RCC 7860 (cell line): ENCODE data around the gene HES2.
"Not testable (repeated sequence)": the region's sequence is repeated elsewhere in the genome, so short reads cannot be mapped to it uniquely, and the experiment has no call there.

ENCODE experiments used
- DNase-seq: peaks from one replicate; pipeline ENCODE4 v3.0.0-alpha.2; 2015; ENCODE audit warnings: low spot score
- FAIRE-seq: peaks from 2 replicates; lab custom pipeline; 2012; peaks lifted over from hg19 to GRCh38; lab: Jason Lieb, UNC

Gene HES2

DNA sequence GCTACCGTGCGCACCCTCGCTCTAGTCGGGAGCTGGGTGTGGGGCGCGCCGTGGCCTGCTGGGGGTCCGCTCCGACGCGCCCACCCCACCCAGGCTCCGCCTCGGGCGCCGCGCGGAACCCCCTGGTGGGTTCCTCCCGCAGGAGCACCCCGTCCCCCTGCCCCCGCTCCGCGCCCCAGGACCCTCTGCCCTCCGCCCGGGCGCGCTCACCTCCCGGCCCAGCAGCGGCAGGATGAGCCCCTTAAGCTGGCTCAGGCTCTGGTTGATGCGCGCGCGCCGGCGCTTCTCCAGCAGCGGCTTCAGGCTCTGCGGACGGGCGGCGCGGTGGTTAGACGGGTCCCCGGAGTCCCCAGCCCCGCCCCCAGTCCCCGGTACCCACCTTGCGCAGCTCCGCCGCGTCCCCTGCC is 319 bp downstream of the HES2 start:
- DNase-seq (no peak), FAIRE-seq (no peak)

DNA sequence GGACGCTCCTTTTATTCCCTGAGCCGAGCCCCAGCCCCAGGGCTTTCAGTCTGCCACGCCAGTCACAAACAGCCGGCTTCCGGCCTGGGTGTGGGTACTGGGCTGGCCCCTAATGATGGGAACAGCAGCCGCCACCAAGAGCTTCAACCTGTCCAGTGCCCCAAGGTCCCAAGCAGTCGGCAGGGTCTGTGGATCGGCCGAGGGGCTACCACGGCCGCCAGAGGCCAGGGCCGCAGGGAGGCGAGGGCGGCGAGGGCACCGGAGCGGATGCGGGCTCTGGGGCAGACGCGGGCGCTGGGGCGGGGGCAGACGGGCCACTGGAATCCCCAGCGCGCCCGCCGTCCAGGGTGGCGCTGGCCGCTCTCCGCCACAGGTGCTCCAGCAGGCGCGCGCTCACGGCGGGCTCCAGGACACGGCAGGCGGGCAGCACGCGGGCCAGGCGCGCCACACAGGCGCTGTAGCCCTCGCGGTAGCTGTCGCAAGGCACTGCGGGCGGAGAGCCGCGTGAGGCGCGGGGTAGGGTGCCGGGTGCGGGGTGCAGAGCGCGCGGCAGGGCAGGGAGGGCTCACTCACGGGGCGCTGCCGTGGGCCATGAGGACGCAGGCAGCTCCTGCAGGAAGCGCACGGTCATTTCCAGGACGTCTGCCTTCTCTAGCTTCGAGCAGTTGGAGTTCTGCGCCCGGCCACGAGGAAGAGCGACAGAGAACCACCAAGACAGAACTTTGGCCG is 887 bp downstream of the HES2 start:
- DNase-seq = no peak
- FAIRE-seq = no peak

DNA sequence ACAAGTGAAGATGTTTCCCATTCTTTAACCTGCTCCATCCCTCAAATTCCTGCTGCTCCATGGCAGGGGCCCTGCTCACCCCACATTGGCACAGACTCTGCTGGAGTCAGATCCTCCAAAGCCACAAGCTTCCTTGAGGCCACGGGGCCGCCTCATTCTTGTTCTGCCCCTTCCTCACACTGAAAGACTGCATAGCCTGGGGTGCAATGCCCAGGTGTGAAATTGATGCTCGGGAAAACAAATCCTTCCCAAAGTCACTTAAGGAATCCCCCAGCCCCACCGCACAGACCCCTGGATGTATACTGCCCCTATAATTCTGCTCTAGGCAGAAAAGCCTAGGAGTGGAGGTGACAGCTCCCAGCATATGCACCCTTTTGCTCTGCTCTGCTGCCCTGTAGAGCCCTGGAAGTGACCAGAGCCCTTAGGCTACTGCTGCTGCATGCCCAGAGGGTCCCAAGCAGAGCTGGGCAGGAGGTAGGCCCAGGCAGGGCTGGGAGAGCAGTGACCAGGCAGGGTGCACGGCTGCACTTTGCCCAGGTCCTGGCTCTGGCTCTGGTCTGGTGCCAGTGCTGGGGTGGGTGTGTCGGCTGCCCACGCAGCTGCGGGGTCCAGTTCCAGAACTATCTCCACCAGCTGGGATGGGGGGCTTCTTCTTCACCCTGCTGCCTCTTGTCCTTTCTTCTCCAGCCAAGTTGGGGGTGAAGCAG is 1.6 kb downstream of the HES2 start:
- FAIRE-seq = no peak

DNA sequence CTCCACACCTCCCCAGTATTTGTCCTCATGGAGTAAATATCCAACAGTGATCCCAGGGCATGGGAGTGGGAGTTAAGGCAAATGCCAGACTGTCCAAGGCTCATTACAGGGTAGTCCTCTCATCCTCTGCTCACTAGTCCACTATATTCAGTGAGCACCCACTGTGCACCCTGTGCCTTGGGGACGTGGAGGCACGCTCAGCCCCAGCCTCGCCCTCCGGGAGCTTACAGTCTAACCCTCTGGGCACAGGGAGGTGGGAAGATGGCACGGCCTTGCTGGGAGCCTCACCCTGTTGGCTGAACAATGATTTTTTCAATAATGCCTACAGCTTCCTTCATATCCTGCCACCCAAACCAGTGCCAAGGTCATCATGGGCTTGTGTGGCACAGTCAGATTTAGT is 2.8 kb downstream of the HES2 start:
- FAIRE-seq = no peak
- DNase-seq = no peak

More for the DNA sequence above, 1.6 kb downstream of the HES2 start:
- no peak for DNase-seq

DNA sequence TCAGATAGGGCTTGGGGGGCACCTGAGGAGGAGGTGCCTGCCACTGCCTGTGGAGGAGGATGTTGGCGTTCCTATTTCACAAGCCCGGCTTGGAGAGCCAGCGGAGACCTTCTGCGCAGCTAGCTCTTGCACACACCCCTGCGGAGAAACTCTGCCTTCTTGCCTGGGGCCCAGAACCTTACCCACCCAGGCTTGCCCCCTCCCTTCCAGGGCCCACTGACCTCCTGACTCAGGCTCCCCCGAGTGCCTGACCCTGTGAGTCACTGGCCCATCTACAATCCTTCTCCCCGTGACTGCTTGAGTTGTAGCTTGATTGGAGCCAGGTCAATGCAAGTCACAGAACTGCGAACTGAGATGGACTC is 3.4 kb downstream of the HES2 start:
- DNase-seq (no peak), FAIRE-seq (no peak)

DNA sequence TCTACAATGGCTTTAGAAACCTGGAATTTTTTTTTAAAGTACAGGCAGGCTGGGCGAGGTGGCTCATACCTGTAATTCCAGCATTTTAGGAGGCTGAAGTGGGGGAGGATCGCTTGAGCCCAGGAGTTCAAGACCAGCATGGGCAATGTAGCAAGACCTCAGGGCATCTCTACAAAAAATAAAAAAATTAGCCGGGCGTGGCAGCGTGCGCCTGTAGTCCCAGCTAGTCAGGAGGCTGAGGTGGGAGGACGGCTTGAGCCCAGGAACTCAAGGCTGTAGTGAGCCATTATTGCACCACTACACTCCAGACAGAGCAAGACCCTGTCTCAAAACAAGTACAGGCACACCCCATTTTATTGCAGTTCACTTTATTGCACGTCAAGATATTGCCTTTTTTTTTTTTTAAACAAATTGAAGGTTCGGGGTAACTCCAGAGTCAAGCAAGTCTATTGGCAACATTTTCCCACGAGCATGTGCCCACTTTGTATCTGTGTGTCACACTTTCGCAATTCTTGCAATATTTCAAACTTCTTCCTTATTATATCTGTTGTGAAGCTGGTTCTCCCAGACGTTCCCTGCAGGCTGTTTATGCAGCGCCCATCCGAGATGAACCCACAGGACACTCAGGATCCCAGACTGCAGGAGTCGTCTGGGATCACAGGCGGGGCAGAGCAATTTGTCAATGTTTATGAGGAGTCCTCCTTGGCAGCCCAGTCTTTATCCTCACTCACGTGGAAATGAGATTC is 4.7 kb downstream of the HES2 start:
- FAIRE-seq (no peak), DNase-seq (no peak)

DNA sequence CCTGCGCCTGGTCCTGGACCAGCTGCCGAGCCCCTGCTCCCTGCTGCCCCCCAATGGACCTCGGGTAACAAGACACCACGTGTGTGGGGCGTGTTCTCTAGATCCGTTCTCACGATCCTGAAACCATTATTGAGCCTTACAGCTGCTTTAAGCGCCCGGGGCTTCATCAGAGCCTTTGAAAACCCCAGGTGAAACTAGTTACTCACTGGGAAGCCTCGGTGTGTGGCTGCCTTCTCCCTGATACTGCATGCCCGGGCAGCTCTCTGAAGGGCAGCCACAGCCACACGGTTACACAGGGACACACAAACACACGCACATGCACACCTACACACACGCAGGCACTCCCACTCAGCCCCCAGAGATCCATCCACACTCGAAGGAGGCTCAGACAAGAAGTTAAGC is 5.3 kb downstream of the HES2 start:
- FAIRE-seq (no peak), DNase-seq (peak; percentile 17)

DNA sequence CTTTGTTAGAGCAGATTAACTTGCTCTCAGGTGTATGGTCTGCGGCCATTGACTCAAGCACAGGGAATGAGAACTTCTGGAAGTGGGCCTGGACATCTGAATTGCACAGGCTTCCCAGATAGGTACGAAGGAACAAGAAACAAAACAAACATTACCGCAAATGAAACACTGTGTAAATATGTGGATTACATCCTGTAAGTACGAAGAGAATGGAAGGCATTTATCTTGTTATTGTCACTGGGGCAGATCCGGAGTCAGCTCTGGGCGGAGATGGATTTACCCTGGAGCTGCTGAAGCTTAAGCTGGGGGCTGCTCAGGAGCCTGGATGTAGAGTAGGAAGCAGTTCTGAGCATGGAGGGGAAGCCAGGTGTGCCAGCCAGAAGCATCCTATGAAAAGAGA is 6.8 kb downstream of the HES2 start:
- FAIRE-seq (no peak), DNase-seq (no peak)

DNA sequence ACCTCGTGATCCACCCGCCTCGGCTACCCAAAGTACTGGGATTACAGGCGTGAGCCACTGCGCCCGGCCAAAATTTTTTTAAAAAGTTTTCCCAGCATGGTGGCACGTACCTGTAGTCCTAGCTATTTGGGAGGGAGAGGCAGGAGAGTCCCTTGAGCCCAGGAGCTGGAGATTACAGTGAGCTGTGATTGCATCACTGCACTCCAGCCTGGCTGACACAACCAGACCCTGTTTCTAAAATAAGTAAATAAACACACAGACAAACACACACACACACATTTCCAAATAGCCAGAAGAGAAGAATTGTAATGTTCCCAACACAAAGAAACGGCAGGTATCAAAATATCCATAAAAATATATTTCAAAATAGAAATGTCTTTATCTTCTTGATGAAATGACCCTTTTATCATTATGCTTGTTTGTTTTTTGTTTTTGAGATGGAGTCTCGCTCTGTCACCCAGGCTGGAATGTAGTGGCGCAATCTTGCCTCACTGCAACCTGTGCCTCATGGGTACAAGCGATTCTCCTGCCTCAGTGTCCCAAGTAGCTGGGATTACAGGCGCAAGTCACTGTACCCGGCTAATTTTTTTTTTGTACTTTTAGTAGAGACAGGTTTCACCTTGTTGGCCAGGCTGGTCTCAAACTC is 9.3 kb downstream of the HES2 start:
- FAIRE-seq (no peak), DNase-seq (no peak)

DNA sequence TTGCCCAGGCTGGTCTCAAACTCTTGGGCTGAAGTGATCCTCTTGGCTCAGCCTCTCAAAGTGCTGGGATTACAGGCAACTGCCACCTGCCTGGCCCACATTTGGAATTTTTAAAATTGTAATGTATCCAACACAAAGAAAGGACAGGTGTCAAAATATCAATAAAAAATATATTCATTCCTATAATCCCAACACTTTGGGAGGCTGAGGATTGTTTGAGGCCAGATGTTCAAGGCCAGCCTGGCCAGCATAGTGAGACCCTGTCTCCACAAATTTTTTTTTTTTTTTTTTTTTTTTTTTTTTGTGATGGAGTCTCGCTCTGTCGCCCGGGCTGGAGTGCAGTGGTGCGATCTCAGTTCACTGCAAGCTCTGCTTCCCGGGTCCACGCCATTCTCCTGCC is 10.0 kb downstream of the HES2 start:
- no peak for FAIRE-seq
- no peak for DNase-seq

DNA sequence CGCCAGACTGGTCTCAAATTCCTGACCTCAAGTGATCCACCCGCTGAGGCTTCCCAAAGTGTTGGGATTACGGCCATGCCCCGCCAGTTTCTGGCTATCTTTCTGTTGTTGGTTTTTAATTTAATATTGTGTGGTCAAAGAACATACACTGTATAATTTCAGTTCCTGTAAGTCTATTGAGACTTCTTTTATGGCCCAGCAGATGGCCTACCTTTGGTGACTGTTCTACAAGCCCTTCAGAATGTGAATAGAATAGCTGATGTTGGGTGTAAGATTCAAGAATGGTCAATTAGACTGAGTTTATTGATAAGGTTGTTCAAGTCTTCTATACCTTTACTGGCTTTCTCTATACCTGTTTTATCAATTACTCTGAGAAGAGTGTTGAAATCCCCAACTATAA is 10.7 kb downstream of the HES2 start:
- DNase-seq = no peak
- FAIRE-seq = no peak

DNA sequence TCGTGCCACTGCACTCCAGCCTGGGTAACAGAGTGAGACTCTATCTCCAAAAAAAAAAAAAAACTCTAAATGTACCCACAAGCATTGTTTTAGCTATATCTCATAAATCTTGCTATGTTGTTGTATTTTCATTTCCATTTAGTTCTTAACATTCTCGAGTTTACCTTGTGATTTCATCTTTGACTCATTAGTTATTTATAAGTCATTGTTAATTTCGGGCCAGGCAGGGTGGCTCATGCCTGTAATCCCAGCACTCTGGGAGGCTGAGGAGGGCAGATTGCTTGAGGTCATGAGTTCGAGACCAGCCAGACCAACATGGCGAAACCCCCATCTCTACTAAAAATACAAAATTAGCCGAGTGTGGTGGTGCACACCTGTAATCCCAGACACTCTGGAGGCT is 11.7 kb downstream of the HES2 start:
- DNase-seq (no peak), FAIRE-seq (no peak)

DNA sequence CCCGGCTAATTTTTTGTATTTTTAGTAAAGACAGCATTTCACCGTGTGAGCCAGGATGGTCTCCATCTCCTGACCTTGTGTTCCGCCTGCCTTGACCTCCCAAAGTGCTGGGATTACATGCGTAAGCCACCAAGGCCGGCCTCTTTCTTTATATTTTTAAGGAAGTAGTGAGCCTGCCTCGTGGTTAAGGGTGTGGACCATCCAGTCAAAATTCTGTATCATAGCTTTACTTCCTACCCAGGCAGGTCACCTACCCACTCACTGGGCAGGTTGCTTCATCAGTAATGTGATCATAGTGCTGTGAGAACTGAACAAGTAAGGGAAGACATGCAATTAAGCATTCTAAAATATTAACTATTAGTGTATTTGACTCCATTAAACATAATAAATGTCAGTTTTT is 18.0 kb downstream of the HES2 start:
- no peak for DNase-seq
- no peak for FAIRE-seq

DNA sequence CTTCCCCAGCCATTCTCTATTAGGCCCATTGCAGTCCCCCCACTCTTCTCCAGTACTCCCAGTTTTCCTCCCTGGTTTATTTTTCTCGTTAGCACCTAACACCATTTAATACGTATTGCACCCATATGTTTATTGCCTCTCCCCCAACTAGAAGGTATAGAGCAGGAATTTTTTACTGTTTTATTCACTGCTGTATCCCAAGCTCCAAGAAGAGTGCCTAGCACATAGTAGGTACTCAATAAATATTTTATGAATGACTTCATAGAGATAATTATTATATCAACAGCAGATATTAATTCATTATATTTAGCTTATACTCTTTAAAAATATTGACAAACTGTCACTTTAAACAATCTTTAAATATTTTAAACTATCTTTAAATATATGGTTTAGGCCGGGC is 20.4 kb downstream of the HES2 start:
- no peak for FAIRE-seq
- DNase-seq = no peak

DNA sequence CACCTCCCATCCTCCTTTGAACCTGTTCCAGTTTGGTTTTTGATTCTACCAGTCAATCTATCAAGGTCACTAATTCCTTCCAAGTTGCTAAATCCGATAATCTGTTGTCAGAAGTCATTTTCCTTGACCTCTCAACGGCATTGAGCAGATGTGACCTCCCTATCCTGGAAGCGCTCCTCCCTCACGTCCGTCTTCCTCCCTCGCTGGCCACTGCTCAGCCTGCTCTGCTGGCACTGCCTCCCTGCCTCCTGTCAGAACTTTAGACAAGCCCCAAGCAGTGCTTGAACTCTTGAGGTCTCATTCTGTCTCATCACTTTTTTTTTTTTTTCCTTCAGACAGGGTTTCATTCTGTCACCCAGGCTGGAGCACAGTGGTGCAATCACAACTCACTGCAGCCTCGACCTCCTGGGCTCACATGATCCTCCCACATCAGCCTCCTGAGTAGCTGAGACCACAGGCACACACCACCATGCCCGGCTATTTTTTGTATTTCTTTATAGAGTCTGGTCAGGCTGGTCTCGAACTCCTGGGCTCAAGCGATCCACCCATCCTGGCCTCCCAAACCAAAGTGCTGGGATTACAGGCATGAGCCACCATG is 21.8 kb downstream of the HES2 start:
- FAIRE-seq = no peak
- no peak for DNase-seq

DNA sequence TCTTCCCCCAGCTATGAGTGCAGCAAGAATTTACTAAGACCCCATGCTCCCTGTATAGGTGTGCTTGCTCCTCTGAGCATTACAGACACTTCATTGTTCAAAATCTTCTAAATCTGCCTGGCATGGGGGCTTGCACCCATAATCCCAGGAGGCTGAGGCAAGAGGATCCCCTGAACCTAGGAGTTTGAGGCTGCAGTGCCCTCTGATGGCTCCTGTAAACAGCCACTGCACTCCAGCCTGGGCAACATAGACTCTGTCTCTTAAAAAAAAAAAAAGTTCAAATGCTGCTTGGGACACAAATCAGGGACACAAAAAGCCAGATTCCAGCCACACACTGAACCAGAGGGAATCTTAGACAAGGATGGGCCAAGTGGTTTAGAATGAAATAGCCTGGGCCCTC is 22.7 kb downstream of the HES2 start:
- DNase-seq (no peak), FAIRE-seq (no peak)

DNA sequence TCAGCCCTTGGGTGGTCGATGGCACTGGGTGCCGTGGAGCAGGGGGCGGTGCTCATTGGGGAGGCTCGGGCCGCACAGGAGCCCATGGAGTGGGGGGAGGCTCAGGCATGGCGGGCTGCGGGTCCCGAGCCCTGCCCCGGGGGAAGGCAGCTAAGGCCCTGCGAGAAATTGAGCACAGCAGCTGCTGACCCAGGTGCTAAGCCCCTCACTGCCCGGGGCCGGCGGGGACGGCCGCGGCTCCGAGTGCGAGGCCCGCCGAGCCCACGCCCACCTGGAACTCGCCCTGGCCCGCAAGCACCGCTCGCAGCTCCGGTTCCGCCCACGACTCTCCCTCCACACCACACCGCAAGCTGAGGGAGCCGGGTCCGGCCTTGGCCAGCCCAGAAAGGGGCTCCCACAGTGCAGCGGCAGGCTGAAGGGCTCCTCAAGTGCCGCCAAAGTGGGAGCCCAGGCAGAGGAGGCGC is 23.9 kb downstream of the HES2 start:
- not testable (repeated sequence) for DNase-seq, FAIRE-seq

DNA sequence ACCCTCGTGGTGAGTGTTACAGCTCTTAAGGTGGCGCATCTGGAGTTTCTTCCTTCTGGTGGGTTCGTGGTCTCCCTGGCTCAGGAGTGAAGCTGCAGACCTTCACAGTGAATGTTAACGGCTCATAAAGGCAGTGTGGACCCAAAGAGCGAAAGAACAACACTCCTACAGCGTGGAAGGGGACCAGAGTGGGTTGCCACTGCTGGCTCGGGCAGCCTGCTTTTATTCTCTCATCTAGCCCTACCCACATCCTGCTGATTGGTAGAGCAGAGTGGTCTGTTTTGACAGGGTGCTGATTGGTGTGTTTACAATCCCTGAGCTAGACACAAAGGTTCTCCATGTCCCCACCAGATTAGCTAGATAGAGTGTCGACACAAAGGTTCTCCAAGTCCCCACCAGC is 24.6 kb downstream of the HES2 start:
- DNase-seq, FAIRE-seq: not testable (repeated sequence)

DNA sequence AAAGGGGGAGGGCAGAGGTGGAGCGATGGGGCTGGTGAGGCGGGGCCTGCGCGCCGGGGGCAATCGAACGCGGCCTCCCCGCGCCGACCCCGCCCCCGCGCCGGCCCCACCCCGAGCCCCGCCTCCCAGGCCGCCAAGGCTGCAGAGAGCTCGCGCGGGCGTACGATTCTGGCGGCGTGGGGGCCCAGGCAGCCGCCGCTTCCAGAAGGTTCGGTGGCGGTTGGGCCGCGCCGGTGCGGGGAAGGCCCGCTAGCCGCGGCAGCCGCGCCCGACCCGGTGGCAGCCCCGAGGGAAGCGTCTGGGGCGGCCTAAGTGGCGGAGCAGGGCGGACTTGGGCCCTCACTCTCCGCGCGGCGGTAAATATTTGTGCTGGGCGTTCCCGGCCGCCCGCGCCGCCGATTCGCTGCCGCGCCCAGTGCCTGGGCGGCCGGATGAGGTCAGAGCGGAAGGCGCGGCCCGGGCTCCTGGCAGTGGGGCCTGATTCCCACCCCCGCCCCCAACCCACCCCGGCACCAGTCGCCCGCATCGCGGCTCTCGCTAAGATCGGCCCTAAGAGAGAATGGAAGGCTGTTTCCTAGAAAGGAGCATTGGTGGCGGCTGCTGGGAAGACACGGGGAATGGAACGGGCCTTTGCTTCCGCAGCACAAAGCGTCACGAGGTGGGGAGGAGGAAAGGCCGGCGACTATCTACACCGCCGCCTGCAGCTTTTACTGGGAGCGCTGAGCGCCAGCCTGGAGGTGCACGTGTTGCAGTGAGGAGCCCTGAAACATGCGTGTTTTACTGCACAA is 26.1 kb downstream of the HES2 start, which contains the start of gene ACOT7:
Gene ACOT7 (minus strand): TSS at position 368 of the 788 bp plus-strand sequence. CDS start 368 bp downstream, outside the sequence.
- DNase-seq (peak; percentile 85), FAIRE-seq (no peak)

DNA sequence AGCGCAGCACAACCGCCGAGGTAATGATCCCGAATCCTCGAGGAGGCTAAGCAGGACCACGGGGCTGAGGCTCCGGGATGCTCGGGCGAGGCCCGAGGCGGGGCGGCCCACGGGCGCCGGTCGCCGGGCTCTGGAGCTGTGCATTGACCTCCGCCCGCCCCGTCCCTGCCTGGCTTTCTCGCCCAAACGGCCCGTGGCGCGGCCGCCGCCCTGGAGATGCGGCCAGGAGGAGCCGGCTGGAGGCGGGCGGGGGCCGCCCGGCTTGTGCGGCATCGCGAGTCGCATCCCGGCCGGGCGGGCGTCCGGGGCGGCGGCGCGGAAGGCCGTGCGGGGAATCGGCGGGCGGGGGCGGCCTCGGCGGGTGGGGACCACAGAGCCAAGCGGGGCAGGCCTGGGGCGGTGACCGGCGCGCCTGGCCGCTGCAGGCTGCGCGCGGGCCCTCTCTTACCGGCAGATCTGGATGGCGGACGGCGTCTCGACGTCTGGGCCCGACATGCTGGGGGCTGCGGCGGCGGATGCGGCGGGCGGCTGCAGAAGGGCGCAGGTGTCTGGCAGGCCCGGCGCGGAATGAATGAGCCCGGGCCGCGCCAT is 26.8 kb downstream of the HES2 start:
- FAIRE-seq = no peak
- DNase-seq = no peak
